ENCODE measurements around the gene SERPINA9. TPM values are rescaled to one million over a fixed set of nuclear protein-coding genes. Genes with fewer than 3 reads are reported as not detected.

Gene SERPINA9
- total RNA-seq, 2 donors from 2014 or later, result not detected

GRCh38 chr14:94466706-94467370 is 9.2 kb downstream of the SERPINA9 start:
- TF ChIP-seq CTCF (IDR thresholded peaks at IDR 0.05), result no peak
- Histone ChIP-seq H3K4me1 (no peaks in the 10 kb centered on the region), H3K27me3 (no peaks in the 10 kb centered on the region)

GRCh38 chr14:94465042-94465441 is 11.0 kb downstream of the SERPINA9 start:
- Histone ChIP-seq H3K36me3 (no peaks in the 10 kb centered on the region), H3K9me3 (peaks cover 0 to 15% of the 10 kb centered on the region in 2 donors), H3K27me3 (no peaks in the 10 kb centered on the region), H3K4me1 (no peaks in the 10 kb centered on the region), H3K4me3 (no peak overlapping the region), H3K27ac (no peak overlapping the region)
- no peak for DNase-seq (ENCODE audit: low spot score)
- TF ChIP-seq CTCF (IDR thresholded peaks at IDR 0.05), result no peak

More at GRCh38 chr14:94466706-94467370, 9.2 kb downstream of the SERPINA9 start:
- Histone ChIP-seq H3K9me3 (peaks cover 0 to 15% of the 10 kb centered on the region in 2 donors), H3K4me3 (no peak overlapping the region), H3K27ac (no peak overlapping the region), H3K36me3 (no peaks in the 10 kb centered on the region)
- DNase-seq (ENCODE audit: low spot score), result no peak

- peaks cover 0 to 15% of the 10 kb centered on the region in 2 donors for H3K9me3 ChIP-seq
- TF ChIP-seq CTCF (IDR thresholded peaks at IDR 0.05), result no peak
- H3K36me3 ChIP-seq, result no peaks in the 10 kb centered on the region
- no peak overlapping the region for H3K4me3 ChIP-seq
- no peaks in the 10 kb centered on the region for H3K27me3 ChIP-seq
- no peak overlapping the region for H3K27ac ChIP-seq
- no peaks in the 10 kb centered on the region for H3K4me1 ChIP-seq
- no peak for DNase-seq (ENCODE audit: low spot score)
These were observed 11.7 kb downstream of the SERPINA9 start for GRCh38 chr14:94464290-94464689.

- DNase-seq (ENCODE audit: low spot score), result peak; percentile 26
- no peaks in the 10 kb centered on the region for H3K4me1 ChIP-seq
- no peaks in the 10 kb centered on the region for H3K27me3 ChIP-seq
- no peaks in the 10 kb centered on the region for H3K36me3 ChIP-seq
- H3K4me3 ChIP-seq, result no peak overlapping the region
- TF ChIP-seq CTCF (IDR thresholded peaks at IDR 0.05), result no peak
- no peak overlapping the region for H3K27ac ChIP-seq
- peaks cover 0 to 15% of the 10 kb centered on the region in 2 donors for H3K9me3 ChIP-seq
These were observed 13.0 kb downstream of the SERPINA9 start for GRCh38 chr14:94462763-94463572.

GRCh38 chr14:94462219-94462551 is 13.8 kb downstream of the SERPINA9 start:
- Histone ChIP-seq H3K36me3 (no peaks in the 10 kb centered on the region), H3K4me3 (no peak overlapping the region), H3K27me3 (no peaks in the 10 kb centered on the region), H3K27ac (no peak overlapping the region), H3K9me3 (peaks cover 0 to 15% of the 10 kb centered on the region in 2 donors), H3K4me1 (no peaks in the 10 kb centered on the region)
- DNase-seq (ENCODE audit: low spot score), result peak; percentile 40
- no peak for TF ChIP-seq CTCF (IDR thresholded peaks at IDR 0.05)
